GM19099 (cell line): ENCODE data around the gene CEP70.

Source experiments
- POLR2A ChIP-seq: IDR thresholded peaks from 3 replicates; pipeline ENCODE4 v1.6.1; 2011; ENCODE audit warnings: low read depth; ENCODE audit not compliant: insufficient read length; ENCODE audit errors: extremely low read depth

CEP70 gene

GRCh38 chr3:138594935-138595610, 1.0 kb upstream of the CEP70 start:
- TF ChIP-seq POLR2A, result no peak

DNA sequence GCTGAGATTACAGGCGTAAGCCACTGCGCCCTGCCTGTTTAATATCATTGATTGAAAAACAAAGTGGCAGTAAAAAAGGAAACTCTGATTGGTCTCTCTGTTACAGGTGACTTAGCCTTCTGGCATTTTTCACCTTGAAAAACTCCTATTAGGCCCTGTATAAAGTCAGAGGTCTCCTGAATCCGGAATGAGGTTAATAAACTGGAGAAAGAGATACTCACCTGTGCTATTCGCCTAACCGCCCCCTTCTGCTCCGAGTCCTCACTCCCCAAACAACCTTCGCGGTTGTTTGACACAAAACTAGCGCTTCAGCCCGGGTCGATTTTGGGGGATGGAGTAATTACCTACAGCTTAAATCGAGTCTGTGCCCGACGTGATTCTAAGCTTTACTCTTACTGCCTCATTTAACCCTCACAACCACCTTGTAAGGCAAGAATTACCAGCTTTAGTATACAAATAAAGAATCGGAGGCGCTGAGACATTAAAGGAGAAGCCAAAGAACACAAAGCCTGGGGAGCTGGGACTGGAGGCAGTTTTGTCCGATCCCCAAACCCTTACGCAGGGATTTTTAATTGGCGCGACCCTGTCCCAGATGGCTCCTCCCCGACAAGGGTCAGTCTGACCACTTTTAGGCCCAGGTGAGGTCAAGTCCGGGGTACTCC, 441 bp downstream of the CEP70 start:
- TF ChIP-seq POLR2A, result no peak

DNA sequence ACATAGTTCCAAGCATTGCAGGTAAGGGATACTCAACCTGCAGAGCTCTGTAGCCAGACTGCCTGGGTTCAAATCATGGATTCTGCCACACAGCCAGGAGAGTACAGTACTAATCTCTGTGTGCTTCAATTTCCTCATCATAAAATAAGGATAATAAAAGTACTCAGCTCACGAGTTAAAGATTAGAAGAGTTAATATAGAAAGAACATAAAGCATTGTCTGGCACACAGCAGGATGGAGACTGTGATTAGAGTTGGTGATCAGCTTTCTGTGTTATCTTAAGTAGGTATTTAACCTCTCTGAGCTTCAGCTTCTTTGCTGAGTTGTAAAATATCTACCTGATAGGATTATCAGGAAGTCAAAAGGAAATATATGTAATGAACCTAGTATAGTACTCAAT, 2.7 kb downstream of the CEP70 start:
- TF ChIP-seq POLR2A, result no peak

- TF ChIP-seq POLR2A, result no peak
Measured at GRCh38 chr3:138588445-138588844, 5.6 kb downstream of the CEP70 start.

GRCh38 chr3:138587374-138587773, 6.7 kb downstream of the CEP70 start:
- no peak for TF ChIP-seq POLR2A

GRCh38 chr3:138578961-138579574, 15.0 kb downstream of the CEP70 start:
- no peak for TF ChIP-seq POLR2A

DNA sequence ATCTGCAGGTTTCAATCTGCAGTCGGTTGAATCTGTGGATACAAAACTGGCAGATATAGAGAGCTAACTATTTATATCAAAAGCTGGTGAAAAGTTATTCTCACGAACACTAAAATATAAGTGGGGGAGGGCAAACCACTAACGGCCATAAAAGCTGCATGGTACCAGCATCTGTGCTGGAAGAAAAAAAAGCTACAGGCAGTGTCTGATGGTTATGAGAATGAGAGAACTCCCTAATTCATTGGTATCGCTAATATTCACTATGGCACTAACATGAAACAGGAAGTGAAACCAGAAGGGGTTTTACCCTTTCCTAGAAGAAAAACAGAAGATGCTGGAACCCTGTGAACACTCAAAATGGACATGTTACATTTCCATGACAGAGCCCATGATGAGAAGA, 15.9 kb downstream of the CEP70 start:
- no peak for TF ChIP-seq POLR2A

DNA sequence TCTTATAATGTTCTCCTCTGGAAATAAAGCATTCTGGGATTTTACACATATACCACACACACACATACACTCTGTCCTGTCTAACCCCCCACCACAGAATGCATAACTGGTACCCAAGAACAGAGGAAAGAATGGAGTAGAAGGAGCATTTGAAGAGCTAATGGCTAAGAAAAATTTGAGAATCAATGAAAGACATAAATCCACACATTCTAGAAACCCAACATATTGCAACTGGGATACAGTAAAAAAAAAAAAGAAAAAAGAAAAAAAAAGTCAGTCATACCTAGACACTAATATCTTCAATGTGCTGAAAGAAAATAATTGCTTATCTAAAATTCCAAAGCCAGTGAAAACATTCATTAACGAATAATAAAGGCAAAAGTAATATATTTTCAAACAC, 20.9 kb downstream of the CEP70 start:
- no peak for TF ChIP-seq POLR2A

- TF ChIP-seq POLR2A, result no peak
Measured at GRCh38 chr3:138569090-138569489, 25.0 kb downstream of the CEP70 start.

GRCh38 chr3:138567403-138567802, 26.7 kb downstream of the CEP70 start:
- TF ChIP-seq POLR2A, result no peak

- TF ChIP-seq POLR2A, result no peak
Measured at GRCh38 chr3:138560501-138560900, 33.6 kb downstream of the CEP70 start.

DNA sequence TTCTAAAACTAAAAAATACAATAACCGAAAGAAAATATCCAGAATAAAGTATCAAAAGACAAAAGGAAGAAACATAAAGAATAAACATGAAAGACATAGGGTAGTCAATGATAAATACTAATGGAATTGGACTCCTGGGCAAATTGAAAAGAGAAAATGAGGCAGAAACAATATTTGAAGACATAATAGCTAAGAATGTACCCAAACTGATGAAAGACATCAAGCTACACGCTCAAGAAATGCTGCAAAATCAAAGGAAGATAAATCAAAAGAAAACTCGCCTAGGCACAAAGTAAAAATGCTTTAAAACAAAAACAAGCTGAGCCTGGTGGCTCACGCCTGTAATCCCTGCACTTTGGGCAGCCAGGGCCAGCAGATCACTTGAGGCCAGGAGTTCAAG, 34.9 kb downstream of the CEP70 start:
- TF ChIP-seq POLR2A, result no peak

- TF ChIP-seq POLR2A, result no peak
Measured at GRCh38 chr3:138549179-138549977, 44.7 kb downstream of the CEP70 start.

DNA sequence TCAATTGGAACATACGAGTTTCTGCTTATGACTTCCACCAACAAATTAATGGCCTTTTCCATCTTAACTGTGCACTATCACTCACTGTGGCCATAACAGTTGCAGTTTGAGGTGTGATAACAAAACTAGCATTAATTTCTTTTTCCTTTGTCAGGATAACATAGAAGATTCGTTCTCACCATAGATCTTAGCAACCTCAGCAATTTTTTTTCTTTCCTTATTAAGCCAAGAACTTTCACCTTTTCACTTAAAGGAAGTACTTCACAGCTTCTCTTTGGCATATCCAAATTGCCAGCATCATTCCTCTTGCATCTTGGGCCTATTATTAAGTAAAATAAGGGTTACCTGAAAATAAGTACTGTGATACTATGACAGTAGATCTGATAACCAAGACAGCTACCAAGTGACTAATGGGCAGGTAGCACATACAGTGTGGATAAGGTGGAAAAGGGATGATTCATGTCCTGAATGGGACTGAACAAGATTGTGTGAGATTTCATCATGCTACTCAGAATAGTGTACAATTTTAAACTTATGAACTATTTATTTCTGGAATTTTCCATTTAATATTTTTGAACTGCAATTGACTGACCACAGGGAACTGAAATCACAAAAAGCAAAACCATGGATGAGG, 46.6 kb downstream of the CEP70 start:
- no peak for TF ChIP-seq POLR2A

GRCh38 chr3:138544546-138544945, 49.5 kb downstream of the CEP70 start:
- TF ChIP-seq POLR2A, result no peak
